Esophagus squamous epithelium (tissue), 4 donors: ENCODE data around the gene LOXL1.

Experiments
- POLR2A ChIP-seq, 4 donors: fragments of 450-650 bp; IDR thresholded peaks; one replicate each; pipeline ENCODE4 v1.6.1; 2017; ENCODE audit warnings: antibody characterized with exemption in 4 of 4, mild to moderate bottlenecking in 4 of 4, moderate library complexity in 3 of 4
- TF ChIP-seq, protein P1 (sequence below), 6 experiments: fragments of 450-650 bp in 4 of 6; fragments of 200-600 bp in 2 of 6; sonication (generic) in 2 of 6; IDR thresholded peaks; one replicate each; pipeline ENCODE4 v1.5.1; 2016 to 2019; ENCODE audit warnings: antibody characterized with exemption in 6 of 6, mild to moderate bottlenecking in 4 of 6, moderate library complexity in 4 of 6

GRCh38 chr15:73983211-73983727, 57.0 kb downstream of the LOXL1 start:
- TF ChIP-seq, protein P1, sequence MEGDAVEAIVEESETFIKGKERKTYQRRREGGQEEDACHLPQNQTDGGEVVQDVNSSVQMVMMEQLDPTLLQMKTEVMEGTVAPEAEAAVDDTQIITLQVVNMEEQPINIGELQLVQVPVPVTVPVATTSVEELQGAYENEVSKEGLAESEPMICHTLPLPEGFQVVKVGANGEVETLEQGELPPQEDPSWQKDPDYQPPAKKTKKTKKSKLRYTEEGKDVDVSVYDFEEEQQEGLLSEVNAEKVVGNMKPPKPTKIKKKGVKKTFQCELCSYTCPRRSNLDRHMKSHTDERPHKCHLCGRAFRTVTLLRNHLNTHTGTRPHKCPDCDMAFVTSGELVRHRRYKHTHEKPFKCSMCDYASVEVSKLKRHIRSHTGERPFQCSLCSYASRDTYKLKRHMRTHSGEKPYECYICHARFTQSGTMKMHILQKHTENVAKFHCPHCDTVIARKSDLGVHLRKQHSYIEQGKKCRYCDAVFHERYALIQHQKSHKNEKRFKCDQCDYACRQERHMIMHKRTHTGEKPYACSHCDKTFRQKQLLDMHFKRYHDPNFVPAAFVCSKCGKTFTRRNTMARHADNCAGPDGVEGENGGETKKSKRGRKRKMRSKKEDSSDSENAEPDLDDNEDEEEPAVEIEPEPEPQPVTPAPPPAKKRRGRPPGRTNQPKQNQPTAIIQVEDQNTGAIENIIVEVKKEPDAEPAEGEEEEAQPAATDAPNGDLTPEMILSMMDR (IDR thresholded peaks at IDR 0.05): no peak
- no peak for TF ChIP-seq POLR2A (IDR thresholded peaks at IDR 0.05)
